GM19467 (cell line): ENCODE results near the gene RPL27.
"Not testable (repeated sequence)": the region's sequence is repeated elsewhere in the genome, so short reads cannot be mapped to it uniquely, and the experiment has no call there.

Source experiments
- ATAC-seq: cut with Tn5 transposase; IDR thresholded peaks from one replicate; pipeline ENCODE4 v1.9.1; 2021; ENCODE audit warnings: mild to moderate bottlenecking, moderate library complexity; ENCODE audit not compliant: unreplicated experiment

RPL27 gene

GRCh38 chr17:42992872-42993271 lies 5.3 kb upstream of the RPL27 start:
- ATAC-seq: no peak

GRCh38 chr17:42993913-42994312 lies 4.3 kb upstream of the RPL27 start:
- not testable (repeated sequence) for ATAC-seq

- ATAC-seq: no peak
Measured at GRCh38 chr17:42997390-42997983, 732 bp upstream of the RPL27 start.

- no peak for ATAC-seq
Measured at GRCh38 chr17:42999003-42999525, 845 bp downstream of the RPL27 start.

GRCh38 chr17:43000894-43001293 lies 2.7 kb downstream of the RPL27 start:
- ATAC-seq: not testable (repeated sequence)

GRCh38 chr17:43003542-43004172 lies 5.4 kb downstream of the RPL27 start:
- no peak for ATAC-seq

- peak; percentile 77 for ATAC-seq
Measured at GRCh38 chr17:43006639-43007551, 8.7 kb downstream of the RPL27 start, which contains the start of gene IFI35. Gene IFI35 (plus strand): TSS chr17:43006784. CDS start chr17:43006948, 164 bp downstream.

GRCh38 chr17:43010667-43011308 lies 12.6 kb downstream of the RPL27 start:
- ATAC-seq: no peak

- ATAC-seq: no peak
Measured at GRCh38 chr17:43011728-43012472, 13.7 kb downstream of the RPL27 start.

- ATAC-seq: no peak
Measured at GRCh38 chr17:43013296-43013695, 15.1 kb downstream of the RPL27 start.

- ATAC-seq: no peak
Measured at GRCh38 chr17:43014020-43014648, 15.9 kb downstream of the RPL27 start.

GRCh38 chr17:43014649-43015542 lies 16.7 kb downstream of the RPL27 start:
- no peak for ATAC-seq

- no peak for ATAC-seq
Measured at GRCh38 chr17:43015579-43015978, 17.4 kb downstream of the RPL27 start.

GRCh38 chr17:43016216-43016615 lies 18.0 kb downstream of the RPL27 start:
- no peak for ATAC-seq

GRCh38 chr17:43018008-43018853 lies 20.0 kb downstream of the RPL27 start:
- ATAC-seq: no peak

- no peak for ATAC-seq
Measured at GRCh38 chr17:43018932-43019331, 20.7 kb downstream of the RPL27 start.

- no peak for ATAC-seq
Measured at GRCh38 chr17:43019418-43019817, 21.2 kb downstream of the RPL27 start.
